Measurements from ENCODE around the gene COL23A1. TPM values are rescaled to one million over a fixed set of nuclear protein-coding genes. Genes with fewer than 3 reads are reported as not detected.

Gene COL23A1
- total and polyA plus RNA-seq, 2 of the 13 experiments (the other 11 are each of a cell fraction or from before 2014, with no cell fraction given), result not detected

GRCh38 chr5:178232124-178232919 is 357.9 kb downstream of the COL23A1 start, which contains the start of gene PHYKPL (continued):
- peak; percentile 34; the same call in 1 of the 2 replicates for TF ChIP-seq ZNF280B (CRISPR knock-in tag; IDR thresholded peaks at IDR 0.05; ENCODE audit: borderline replicate concordance)
- peak; percentile 65; the same call in 1 of the 2 replicates for TF ChIP-seq ZNF343 (CRISPR knock-in tag; IDR thresholded peaks at IDR 0.05)
- no peak for TF ChIP-seq ZNF614 (CRISPR knock-in tag; IDR thresholded peaks at IDR 0.05; ENCODE audit: borderline replicate concordance)
- no peak for TF ChIP-seq ZBTB38 (CRISPR knock-in tag; IDR thresholded peaks at IDR 0.05)
- TF ChIP-seq MTF2 (CRISPR knock-in tag; IDR thresholded peaks at IDR 0.05; ENCODE audit: borderline replicate concordance), result 0 out of 2 replicates have a peak, but pooled peaks have one; percentile 54
- TF ChIP-seq HMGXB4 (CRISPR knock-in tag; IDR thresholded peaks at IDR 0.05; ENCODE audit: borderline replicate concordance in 1 of 2, low read depth in 1 of 2), result peak; percentile 30 to 46; a peak in 2 of 4 replicates
- TF ChIP-seq ZNF878 (CRISPR knock-in tag; IDR thresholded peaks at IDR 0.05), result no peak
- TF ChIP-seq SSRP1 (CRISPR knock-in tag; IDR thresholded peaks at IDR 0.05), result 0 out of 2 replicates have a peak, but pooled peaks have one; percentile 13
- TF ChIP-seq FOSL1 (CRISPR knock-in tag; IDR thresholded peaks at IDR 0.05; ENCODE audit: borderline replicate concordance), result 0 out of 2 replicates have a peak, but pooled peaks have one; percentile 26
- 0 out of 2 replicates have a peak, but pooled peaks have one; percentile 42 for TF ChIP-seq ISL2 (CRISPR knock-in tag; IDR thresholded peaks at IDR 0.05)
- no peak for TF ChIP-seq MIER3 (CRISPR knock-in tag; IDR thresholded peaks at IDR 0.05; ENCODE audit: borderline replicate concordance)
- peak; percentile 69 for TF ChIP-seq ASH2L (IDR thresholded peaks at IDR 0.05; ENCODE audit: insufficient read length, low read depth, low read length)
- peak; percentile 63; the same call in 1 of the 2 replicates for TF ChIP-seq ZNF274 (CRISPR knock-in tag; IDR thresholded peaks at IDR 0.05)
- peak; percentile 95 for TF ChIP-seq GMEB1 (CRISPR knock-in tag; IDR thresholded peaks at IDR 0.05; ENCODE audit: borderline replicate concordance)
- peak; percentile 51; the same call in 1 of the 2 replicates for TF ChIP-seq HOXA9 (CRISPR knock-in tag; IDR thresholded peaks at IDR 0.05; ENCODE audit: borderline replicate concordance)
- 0 out of 2 replicates have a peak, but pooled peaks have one; percentile 30 for TF ChIP-seq MEIS2 (CRISPR knock-in tag; IDR thresholded peaks at IDR 0.05)
- TF ChIP-seq CREM (IDR thresholded peaks at IDR 0.05), result no peak
- no peak for TF ChIP-seq CREM (CRISPR knock-in tag; IDR thresholded peaks at IDR 0.05)
- TF ChIP-seq ZNF770 (CRISPR knock-in tag; IDR thresholded peaks at IDR 0.05), result 0 out of 2 replicates have a peak, but pooled peaks have one; percentile 59
- TF ChIP-seq SIN3A (IDR thresholded peaks at IDR 0.05; ENCODE audit: borderline replicate concordance, low read depth, low read length), result peak; percentile 54; the same call in 1 of the 2 replicates
